WI38 (cell line): ENCODE data around the gene CYSRT1.

Experiments
- H3K4me3 ChIP-seq: 2 replicates; pipeline ENCODE4 v1.5.1; 2011; ENCODE audit warnings: low read depth, mild to moderate bottlenecking, control low read depth, low read length
- CTCF ChIP-seq: IDR thresholded peaks from 2 replicates; pipeline ENCODE4 v1.5.1; 2012; ENCODE audit warnings: low read depth, mild to moderate bottlenecking, control low read depth, low read length

The CYSRT1 gene

GRCh38 chr9:137198051-137198901 lies 26.7 kb upstream of the CYSRT1 start:
- peak overlapping the region; percentile 17; the same call in 1 of the 2 replicates for H3K4me3 ChIP-seq

GRCh38 chr9:137198902-137199283 lies 26.1 kb upstream of the CYSRT1 start:
- peak overlapping the region; percentile 58 for H3K4me3 ChIP-seq

More at GRCh38 chr9:137198051-137198901, 26.7 kb upstream of the CYSRT1 start:
- TF ChIP-seq CTCF = no peak

GRCh38 chr9:137199411-137200121 lies 25.4 kb upstream of the CYSRT1 start:
- peak overlapping the region; percentile 58 for H3K4me3 ChIP-seq

More at GRCh38 chr9:137198902-137199283, 26.1 kb upstream of the CYSRT1 start:
- TF ChIP-seq CTCF = no peak

GRCh38 chr9:137200311-137201204 lies 24.4 kb upstream of the CYSRT1 start, which contains the start of gene TPRN:
TSS of gene TPRN (minus strand) at chr9:137200741. CDS start at chr9:137200711, 30 bp downstream.
- TF ChIP-seq CTCF = no peak
- peak within 1 kb of the TSS; percentile 71 for H3K4me3 ChIP-seq

More at GRCh38 chr9:137199411-137200121, 25.4 kb upstream of the CYSRT1 start:
- no peak for TF ChIP-seq CTCF

GRCh38 chr9:137201205-137201868 lies 23.6 kb upstream of the CYSRT1 start:
- H3K4me3 ChIP-seq = peak overlapping the region; percentile 71
- TF ChIP-seq CTCF = no peak

- H3K4me3 ChIP-seq = no peak overlapping the region
- TF ChIP-seq CTCF = no peak
Observed at GRCh38 chr9:137202966-137203365, 22.0 kb upstream of the CYSRT1 start.
